K562 (cell line): ENCODE results near the gene DBP. TPM values are rescaled to one million over a fixed set of nuclear protein-coding genes. Genes with fewer than 3 reads are reported as not detected.

Experiments used
- ATAC-seq: fragments of 200-7000 bp; cut with Tn5 transposase; 3 replicates; pipeline ENCODE4 v1.9.1; 2020; ENCODE audit warnings: moderate library complexity
- BruUV-seq: library from RNA; stranded (reverse); fragments of 400-500 nt; replicated peaks from 2 replicates; lab custom pipeline; 2021; lab: Mats Ljungman, UMichigan
- CTCF ChIA-PET: fragments of 300-600 bp; formaldehyde crosslinking; extraction: SDS; loops from one replicate; lab custom pipeline; 2021; ENCODE audit warnings: low intra/inter-chr PET ratio; lab: Yijun Ruan, JAX
- POLR2A ChIA-PET: fragments of 300-600, 350-650 bp; sonication (Branson Sonifier 250); formaldehyde crosslinking; extraction: SDS; loops from one replicate; lab custom pipeline; 2021; ENCODE audit warnings: antibody characterized with exemption, inconsistent platforms; lab: Yijun Ruan, JAX
- DNase-seq, 4 experiments: peaks; one replicate each; pipeline versions ENCODE4 v3.0.0 to v3.0.0-alpha.2; 2011 to 2018; ENCODE audit warnings: low spot score in 3 of 4, mixed read lengths in 3 of 4; ENCODE audit errors: extremely low read depth in 1 of 4
- FAIRE-seq: peaks from 2 replicates; lab custom pipeline; 2011; peaks lifted over from hg19 to GRCh38; lab: Jason Lieb, UNC
- H2AFZ ChIP-seq: 2 replicates; pipeline ENCODE4 v1.6.0; 2011; ENCODE audit warnings: low read depth, low read length, control low read depth, inconsistent platforms
- H3K27ac ChIP-seq: fragments of 200-600 bp; 3 replicates; pipeline ENCODE4 v1.8.0; 2011; ENCODE audit warnings: low read depth, mild to moderate bottlenecking, control low read depth, inconsistent platforms, low read length, moderate library complexity, mixed read lengths; ENCODE audit errors: extremely low read depth
- H3K27me3 ChIP-seq, 2 experiments: fragments of 300-600 bp in 1 of 2; 2 replicates in 1 of 2; 3 replicates in 1 of 2; pipeline versions ENCODE4 v1.6.0 to v1.8.0; 2011; ENCODE audit warnings: inconsistent platforms in 2 of 2, low read length in 2 of 2, mild to moderate bottlenecking in 1 of 2, mixed read lengths in 1 of 2, moderate library complexity in 1 of 2; ENCODE audit not compliant: control insufficient read depth in 2 of 2, insufficient read depth in 2 of 2
- H3K36me3 ChIP-seq: fragments of 300-600 bp; 3 replicates; pipeline ENCODE4 v1.8.0; 2011; ENCODE audit warnings: mild to moderate bottlenecking, low read length, inconsistent platforms; ENCODE audit not compliant: control insufficient read depth, insufficient read depth
- H3K4me1 ChIP-seq, 2 experiments: fragments of 200-600 bp in 1 of 2; replicated peaks in 1 of 2; 2 replicates in 1 of 2; 3 replicates in 1 of 2; pipeline versions ENCODE4 v1.5.1 to v1.8.0; 2011; ENCODE audit warnings: inconsistent platforms in 2 of 2, low read length in 2 of 2, mild to moderate bottlenecking in 1 of 2, mixed read lengths in 1 of 2, moderate library complexity in 1 of 2; ENCODE audit not compliant: control insufficient read depth in 2 of 2, insufficient read depth in 2 of 2
- H3K4me2 ChIP-seq: 2 replicates; pipeline ENCODE4 v1.6.1; 2011; ENCODE audit warnings: low read length, control low read depth, inconsistent platforms, mixed read lengths; ENCODE audit not compliant: insufficient read depth
- H3K4me3 ChIP-seq: fragments of 200-600 bp; sonication (generic), shearing (Covaris generic); 2 replicates; pipeline ENCODE4 v1.5.1; 2016; ENCODE audit warnings: control low read depth, inconsistent platforms
- H3K79me2 ChIP-seq: fragments of 200-600 bp; 3 replicates; pipeline ENCODE4 v1.8.0; 2011; ENCODE audit warnings: low read length, inconsistent platforms; ENCODE audit not compliant: control insufficient read depth, insufficient read depth
- H3K9ac ChIP-seq, 2 experiments: 2 replicates each; pipeline versions ENCODE4 v1.6.0 to v1.6.1; 2011; ENCODE audit warnings: low read depth in 2 of 2, low read length in 2 of 2, control low read depth in 1 of 2, inconsistent platforms in 1 of 2, mild to moderate bottlenecking in 1 of 2, mixed read lengths in 1 of 2; ENCODE audit not compliant: insufficient read depth in 1 of 2
- H3K9me1 ChIP-seq: one replicate; pipeline ENCODE4 v1.6.0; 2011; ENCODE audit warnings: inconsistent platforms, mild to moderate bottlenecking, low read length, moderate library complexity; ENCODE audit not compliant: control insufficient read depth, insufficient read depth
- H3K9me3 ChIP-seq: replicated peaks from 2 replicates; pipeline ENCODE4 v1.5.1; 2011; ENCODE audit warnings: low read depth, low read length, inconsistent platforms; ENCODE audit not compliant: control insufficient read depth, insufficient read depth
- H4K20me1 ChIP-seq: replicated peaks from 2 replicates; pipeline ENCODE4 v1.6.1; 2011; ENCODE audit warnings: low read length, inconsistent platforms, mixed read lengths; ENCODE audit not compliant: control insufficient read depth, insufficient read depth
- BRD4 ChIP-seq: fragments of 200-600 bp; sonication (generic); IDR thresholded peaks from 2 replicates; pipeline ENCODE4 v1.6.1; 2017; ENCODE audit warnings: inconsistent platforms
- BRF2 ChIP-seq: IDR thresholded peaks from 3 replicates; pipeline ENCODE4 v1.6.1; 2011; ENCODE audit warnings: borderline replicate concordance, mild to moderate bottlenecking; ENCODE audit not compliant: insufficient read length, insufficient read depth
- CBX8 ChIP-seq: fragments of 200-600 bp; sonication (generic); IDR thresholded peaks from 2 replicates; pipeline ENCODE4 v1.6.1; 2012; ENCODE audit warnings: borderline replicate concordance, mixed run types, low read depth, mild to moderate bottlenecking, moderate library complexity, mixed read lengths, low read length, control low read depth, inconsistent platforms; ENCODE audit not compliant: poor library complexity, severe bottlenecking; ENCODE audit errors: extremely low read depth
- ELF2 ChIP-seq: fragments of 250-450 bp; sonication (Bioruptor Pico); IDR thresholded peaks from 2 replicates; pipeline ENCODE4 v1.5.0; 2021; ENCODE audit warnings: mild to moderate bottlenecking
- MAFK ChIP-seq: IDR thresholded peaks from 2 replicates; pipeline ENCODE4 v1.6.1; 2011; ENCODE audit warnings: low read length, improper control_type of control experiment
- RBM25 ChIP-seq: fragments of 200-400 bp; formaldehyde crosslinking; IDR thresholded peaks from 2 replicates; pipeline ENCODE4 v1.6.1; 2018; ENCODE audit warnings: low read length, low read depth, moderate library complexity; ENCODE audit not compliant: severe bottlenecking
- SMARCB1 ChIP-seq: IDR thresholded peaks from 2 replicates; pipeline ENCODE4 v1.6.1; 2011; ENCODE audit warnings: improper control_type of control experiment, low read depth; ENCODE audit not compliant: insufficient read length
- SRSF3 ChIP-seq: fragments of 200-400 bp; formaldehyde crosslinking; IDR thresholded peaks from 2 replicates; pipeline ENCODE4 v1.6.1; 2016; ENCODE audit warnings: mild to moderate bottlenecking, low read length, moderate library complexity; ENCODE audit not compliant: insufficient read depth
- WGBS: fragments of 100-300 bp; shearing (Covaris generic); methylation state at CpG from one replicate; pipeline ENCODE4 v1.1.6; 2016; ENCODE audit warnings: low coverage, mixed read lengths; ENCODE audit not compliant: insufficient coverage; ENCODE audit errors: missing lambda C conversion rate; 5-methylcytosine and 5-hydroxymethylcytosine counted together
- in situ Hi-C: fragments of 300-500 bp; cut with MboI; formaldehyde crosslinking; loops from 4 replicates; pipeline ENCODE4 v1.15.0; 2018; ENCODE audit warnings: inconsistent platforms, mixed read lengths
- intact Hi-C: fragments of 100-400 bp; cut with micrococcal nuclease; formaldehyde crosslinking; loops from 2 replicates; pipeline ENCODE4 v1.14.2; 2022
- polyA plus RNA-seq, 8 experiments: library from polyadenylated mRNA; depleted of rRNA in 4 of 8; stranded (reverse) in 5 of 8; unstranded in 3 of 8; fragments of >200 nt; fragmentation: Nextera tagmentation in 2 of 8; fragmentation: Illumina TruSeq in 1 of 8; extraction: Ambion mirVana in 2 of 8; extraction: Trizol in 1 of 8; gene quantifications; 2 replicates each; pipeline versions ENCODE4 v1.2.1 to v1.2.3, GENCODE V29; 2011 to 2014; ENCODE audit warnings: inconsistent platforms in 1 of 8, missing spikeins in 1 of 8
- total RNA-seq, 7 experiments: library from RNA; depleted of rRNA in 6 of 7; stranded (reverse); fragments of >200 nt in 6 of 7; fragmentation: Illumina TruSeq in 2 of 7; extraction: Trizol in 2 of 7; gene quantifications; 2 replicates each; pipeline versions ENCODE4 v1.2.1 to v1.2.3, GENCODE V29; 2011 to 2021; ENCODE audit warnings: low replicate concordance in 1 of 7
- TF ChIP-seq, protein P1 (sequence below), 2 experiments: fragments of 450-650 bp in 1 of 2; sonication (generic) in 1 of 2; formaldehyde crosslinking in 1 of 2; IDR thresholded peaks; 2 replicates each; pipeline versions ENCODE4 v1.7.1 to v1.9.0; 2016 to 2022; ENCODE audit warnings: inconsistent platforms in 1 of 2, mild to moderate bottlenecking in 1 of 2, missing genetic modification reagents in 1 of 2

DBP gene
- total and polyA plus RNA-seq, 9 of the 15 experiments (the other 6 are each of a cell fraction or from before 2014, with no cell fraction given), result 0.25 to 5.5 (median 1.8) TPM

DNA sequence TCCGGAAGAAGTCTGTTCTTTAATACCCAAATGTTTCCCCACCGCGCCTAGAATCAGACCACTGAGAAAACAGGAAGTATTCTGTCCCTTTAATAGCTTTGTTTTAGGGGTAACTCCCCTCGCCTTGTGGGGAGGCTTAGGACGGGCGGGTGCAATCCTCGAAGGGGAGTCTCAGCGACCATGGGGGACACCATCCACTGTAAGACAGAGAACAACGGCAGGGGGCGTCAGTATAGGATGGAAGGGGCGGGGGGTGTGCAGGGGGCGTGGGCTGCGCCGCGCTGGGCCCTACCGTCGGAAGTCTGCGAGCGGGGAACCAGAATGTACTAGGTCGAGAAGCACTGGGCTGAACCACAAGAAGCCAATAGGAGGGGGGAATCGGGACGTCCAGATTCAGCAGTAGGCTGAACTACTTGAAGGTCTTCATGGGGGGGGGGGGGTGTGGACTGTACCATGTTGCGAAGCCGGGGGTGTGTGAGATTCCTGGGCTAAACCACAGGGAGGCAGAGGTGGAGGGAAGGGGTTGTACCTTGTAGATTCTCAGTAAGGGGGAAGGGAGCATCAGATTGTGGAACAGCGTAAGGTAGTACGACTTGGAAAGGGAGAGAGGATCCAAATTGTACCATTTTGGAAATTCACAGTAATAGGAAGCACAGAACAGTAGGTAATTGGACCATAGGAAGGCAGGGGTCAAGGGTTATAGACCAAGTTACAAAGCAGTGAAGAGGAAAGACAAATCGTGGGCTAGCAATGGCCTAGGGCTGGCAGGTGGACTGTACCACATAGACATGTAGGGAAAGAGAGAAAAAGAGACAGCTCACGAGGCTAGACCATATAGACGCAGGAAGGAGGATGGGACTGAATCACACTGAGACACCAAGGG lies 1.0 kb upstream of the DBP start:
- H3K4me2 ChIP-seq, result peak overlapping the region; percentile 100
- peak overlapping the region; percentile 91 for H3K27ac ChIP-seq
- H4K20me1 ChIP-seq, result 0 out of 2 replicates have a peak, but pooled peaks cover 4% of the 10 kb centered on the region
- ChIA-PET CTCF (interaction anchor here (0.6 kb wide), 1 partner anchor 104 kb away, joined by 3 read pairs; no protein-coding TSS in a partner anchor), POLR2A (interaction anchor here (1.9 kb wide), 1 partner anchor 19 kb away, joined by 9 read pairs; the partner anchor contains the start of genes RPL18 and SPHK2)
- no peaks in the 10 kb centered on the region for H3K9me3 ChIP-seq
- H3K36me3 ChIP-seq, result no peaks in the 10 kb centered on the region
- ATAC-seq, result peak; percentile 33
- in situ Hi-C loops, result no loop called here
- BruUV-seq, result no TSS peak
- DNase-seq, result peak; percentile 77 to 94 (median 86)
- H3K79me2 ChIP-seq, result peaks cover 27% of the 10 kb centered on the region; the same call in 2 of the 3 replicates
- H3K9me1 ChIP-seq, result peaks cover 4% of the 10 kb centered on the region
- peak overlapping the region; percentile 51 for H3K4me3 ChIP-seq
- peak; percentile 90 for FAIRE-seq
- H2AFZ ChIP-seq, result peak overlapping the region; percentile 87
- 1% methylated on average over 19 of the region's 29 CpGs for WGBS
- peak overlapping the region; percentile 78 to 94 for H3K9ac ChIP-seq
- peaks cover 39 to 65% of the 10 kb centered on the region in 2 experiments for H3K4me1 ChIP-seq
- intact Hi-C loops, result loop anchor here (1.0 kb wide), 1 partner anchor 19 kb away; the partner anchor contains the start of genes RPL18 and SPHK2
- no peaks in the 10 kb centered on the region for H3K27me3 ChIP-seq
- no peak for TF ChIP-seq MAFK
- no peak for TF ChIP-seq CBX8
- TF ChIP-seq SRSF3, result no peak
- no peak for TF ChIP-seq SMARCB1
- no peak for TF ChIP-seq BRF2
- TF ChIP-seq, protein P1, sequence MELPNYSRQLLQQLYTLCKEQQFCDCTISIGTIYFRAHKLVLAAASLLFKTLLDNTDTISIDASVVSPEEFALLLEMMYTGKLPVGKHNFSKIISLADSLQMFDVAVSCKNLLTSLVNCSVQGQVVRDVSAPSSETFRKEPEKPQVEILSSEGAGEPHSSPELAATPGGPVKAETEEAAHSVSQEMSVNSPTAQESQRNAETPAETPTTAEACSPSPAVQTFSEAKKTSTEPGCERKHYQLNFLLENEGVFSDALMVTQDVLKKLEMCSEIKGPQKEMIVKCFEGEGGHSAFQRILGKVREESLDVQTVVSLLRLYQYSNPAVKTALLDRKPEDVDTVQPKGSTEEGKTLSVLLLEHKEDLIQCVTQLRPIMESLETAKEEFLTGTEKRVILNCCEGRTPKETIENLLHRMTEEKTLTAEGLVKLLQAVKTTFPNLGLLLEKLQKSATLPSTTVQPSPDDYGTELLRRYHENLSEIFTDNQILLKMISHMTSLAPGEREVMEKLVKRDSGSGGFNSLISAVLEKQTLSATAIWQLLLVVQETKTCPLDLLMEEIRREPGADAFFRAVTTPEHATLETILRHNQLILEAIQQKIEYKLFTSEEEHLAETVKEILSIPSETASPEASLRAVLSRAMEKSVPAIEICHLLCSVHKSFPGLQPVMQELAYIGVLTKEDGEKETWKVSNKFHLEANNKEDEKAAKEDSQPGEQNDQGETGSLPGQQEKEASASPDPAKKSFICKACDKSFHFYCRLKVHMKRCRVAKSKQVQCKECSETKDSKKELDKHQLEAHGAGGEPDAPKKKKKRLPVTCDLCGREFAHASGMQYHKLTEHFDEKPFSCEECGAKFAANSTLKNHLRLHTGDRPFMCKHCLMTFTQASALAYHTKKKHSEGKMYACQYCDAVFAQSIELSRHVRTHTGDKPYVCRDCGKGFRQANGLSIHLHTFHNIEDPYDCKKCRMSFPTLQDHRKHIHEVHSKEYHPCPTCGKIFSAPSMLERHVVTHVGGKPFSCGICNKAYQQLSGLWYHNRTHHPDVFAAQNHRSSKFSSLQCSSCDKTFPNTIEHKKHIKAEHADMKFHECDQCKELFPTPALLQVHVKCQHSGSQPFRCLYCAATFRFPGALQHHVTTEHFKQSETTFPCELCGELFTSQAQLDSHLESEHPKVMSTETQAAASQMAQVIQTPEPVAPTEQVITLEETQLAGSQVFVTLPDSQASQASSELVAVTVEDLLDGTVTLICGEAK (IDR thresholded peaks at IDR 0.05), result peak; percentile 67
- TF ChIP-seq, protein P1 (CRISPR knock-in tag; IDR thresholded peaks at IDR 0.05), result no peak
- no peak for TF ChIP-seq BRD4
- TF ChIP-seq ELF2 (CRISPR knock-in tag), result no peak
- no peak for TF ChIP-seq RBM25
